Posterior cingulate gyrus (tissue), 11 donors: ENCODE results near the gene GYG1.

Source experiments
- DNase-seq, 10 donors: peaks; one replicate each; pipeline versions ENCODE4 v3.0.0 to v3.0.0-alpha.2; 2020 to 2021; ENCODE audit warnings: mixed read lengths in 3 of 10
- intact Hi-C: fragments of 100-400 bp; cut with DNase I; formaldehyde crosslinking; loops from one replicate; pipeline ENCODE4 v1.15.1; 2023

The GYG1 gene

DNA sequence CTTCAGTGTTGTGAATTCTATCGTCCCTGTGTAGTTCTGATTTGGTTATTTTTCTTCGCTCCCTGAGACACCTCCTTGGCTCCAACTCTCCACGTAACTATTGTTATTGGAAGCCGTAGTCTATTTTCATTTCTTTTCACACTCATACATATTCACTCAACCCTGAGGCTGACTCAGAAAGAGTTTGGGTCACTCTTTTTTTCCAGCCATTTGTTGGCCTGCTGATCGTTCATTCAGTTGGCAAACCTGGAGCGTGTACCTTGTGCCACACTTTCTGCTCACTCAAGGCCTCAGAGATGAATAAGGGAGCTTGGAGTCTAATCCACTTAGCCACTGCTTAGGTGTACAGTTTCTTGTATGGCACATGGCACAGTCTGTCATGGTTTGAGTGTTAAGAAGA, 22.4 kb downstream of the GYG1 start:
- intact Hi-C loops, result no loop called here

DNA sequence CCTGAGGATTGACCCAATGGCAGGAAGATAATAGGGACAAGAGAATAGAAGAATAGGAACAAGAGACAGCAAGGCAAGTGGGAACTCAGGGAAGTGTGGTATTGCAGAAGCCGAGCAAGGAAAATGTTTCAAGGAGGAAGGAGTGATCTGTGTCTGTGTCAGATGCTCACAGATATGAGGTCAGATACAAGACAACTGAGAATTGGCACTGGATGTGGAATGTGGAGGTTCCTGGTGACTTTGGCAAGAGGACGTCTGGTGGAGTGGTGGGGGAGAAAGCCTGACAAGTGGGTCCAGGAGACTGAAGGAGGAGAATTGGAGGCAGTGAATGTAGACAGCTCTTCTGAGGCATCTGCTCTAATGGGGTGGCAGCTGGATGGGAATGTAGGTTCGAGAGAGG, 24.1 kb downstream of the GYG1 start:
- DNase-seq, result no peak
- intact Hi-C loops, result no loop called here

More for the DNA sequence above, 22.4 kb downstream of the GYG1 start:
- no peak for DNase-seq

- intact Hi-C loops, result no loop called here
- DNase-seq, result no peak
These were observed 24.9 kb downstream of the GYG1 start for GRCh38 chr3:149016242-149016641.

DNA sequence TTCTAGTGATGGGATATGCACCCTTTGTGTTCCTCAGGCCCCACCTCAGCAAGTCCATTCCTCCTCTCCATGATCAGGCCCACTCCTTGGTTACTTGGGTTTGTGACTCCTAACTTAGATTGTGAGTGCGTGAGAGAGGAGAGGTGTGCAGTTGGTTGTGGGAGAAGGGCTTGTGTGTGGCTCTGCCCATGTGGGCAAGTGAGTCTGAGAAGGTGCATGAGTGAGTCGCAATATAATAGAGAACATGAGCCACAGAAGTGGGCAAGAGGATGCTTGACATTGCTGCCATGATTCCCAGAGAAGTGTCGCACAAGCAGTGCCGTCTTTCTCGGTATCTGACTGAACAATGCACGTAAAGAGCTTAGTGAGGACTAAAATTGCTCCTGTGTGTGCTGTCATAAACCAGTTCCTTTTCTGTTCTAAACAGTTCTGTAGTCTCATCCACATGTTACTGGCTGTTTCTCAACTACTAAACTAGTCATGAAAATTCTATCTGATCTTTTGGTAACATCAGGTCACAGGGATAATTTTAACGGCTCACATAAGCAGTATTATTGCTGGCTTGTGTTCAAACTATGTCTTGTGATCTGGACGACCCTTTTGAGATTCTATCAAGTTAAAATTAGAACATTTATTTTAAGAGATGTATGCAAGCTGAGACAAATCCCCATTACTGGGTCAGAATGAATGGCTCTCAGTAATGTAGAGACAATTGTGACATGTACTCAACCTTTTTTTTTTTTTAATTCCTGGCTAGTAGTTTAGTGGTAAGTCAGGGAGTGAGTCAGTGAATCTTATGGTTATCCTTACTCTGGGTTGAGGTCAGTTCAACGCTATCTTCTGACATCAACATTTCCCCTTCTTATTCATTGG, 25.6 kb downstream of the GYG1 start:
- intact Hi-C loops, result no loop called here
- no peak for DNase-seq

GRCh38 chr3:149018247-149018646, 26.9 kb downstream of the GYG1 start:
- intact Hi-C loops, result no loop called here
- no peak for DNase-seq

GRCh38 chr3:149019580-149019979, 28.2 kb downstream of the GYG1 start:
- intact Hi-C loops, result no loop called here
- no peak for DNase-seq

GRCh38 chr3:149020196-149020838, 29.0 kb downstream of the GYG1 start:
- no peak for DNase-seq

DNA sequence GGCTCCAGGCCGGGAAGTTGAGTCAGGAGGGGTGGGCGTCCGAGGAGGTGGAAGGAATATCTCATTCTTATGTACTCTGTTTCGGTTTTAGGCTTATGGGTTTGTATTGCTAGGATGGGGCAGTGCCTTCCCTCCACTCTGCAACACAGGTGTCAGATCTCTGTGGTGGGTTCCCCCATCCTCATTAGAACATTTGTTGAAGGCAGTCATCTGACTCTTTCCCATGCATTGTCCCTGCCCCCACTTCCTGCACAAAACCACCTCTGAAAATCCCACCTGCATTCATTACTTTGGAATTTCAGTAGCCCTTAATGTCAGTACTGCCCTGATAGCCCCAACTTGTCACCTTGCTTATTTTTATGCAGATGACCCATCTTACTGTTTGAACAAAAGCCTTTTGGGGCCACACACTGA, 29.5 kb downstream of the GYG1 start:
- intact Hi-C loops, result no loop called here
- DNase-seq, result no peak

More at GRCh38 chr3:149020196-149020838, 29.0 kb downstream of the GYG1 start:
- intact Hi-C loops, result no loop called here

- intact Hi-C loops, result no loop called here
- no peak for DNase-seq
These were observed 30.5 kb downstream of the GYG1 start for GRCh38 chr3:149021830-149022229.

DNA sequence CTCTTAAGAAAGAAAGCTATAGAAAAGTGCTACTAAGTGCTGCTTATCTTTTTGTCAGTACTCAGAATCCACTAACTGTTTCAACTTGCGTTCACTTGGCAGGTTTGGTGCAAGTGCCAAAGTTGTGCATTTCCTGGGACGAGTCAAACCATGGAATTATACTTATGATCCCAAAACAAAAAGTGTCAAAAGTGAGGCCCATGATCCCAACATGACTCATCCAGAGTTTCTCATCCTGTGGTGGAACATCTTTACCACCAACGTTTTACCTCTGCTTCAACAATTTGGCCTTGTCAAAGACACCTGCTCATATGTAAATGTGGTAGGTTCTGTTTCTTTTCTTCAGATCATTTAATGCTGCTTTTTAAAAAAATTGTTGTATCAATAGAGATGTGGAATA, 32.6 kb downstream of the GYG1 start:
- no peak for DNase-seq
- intact Hi-C loops, result no loop called here

DNA sequence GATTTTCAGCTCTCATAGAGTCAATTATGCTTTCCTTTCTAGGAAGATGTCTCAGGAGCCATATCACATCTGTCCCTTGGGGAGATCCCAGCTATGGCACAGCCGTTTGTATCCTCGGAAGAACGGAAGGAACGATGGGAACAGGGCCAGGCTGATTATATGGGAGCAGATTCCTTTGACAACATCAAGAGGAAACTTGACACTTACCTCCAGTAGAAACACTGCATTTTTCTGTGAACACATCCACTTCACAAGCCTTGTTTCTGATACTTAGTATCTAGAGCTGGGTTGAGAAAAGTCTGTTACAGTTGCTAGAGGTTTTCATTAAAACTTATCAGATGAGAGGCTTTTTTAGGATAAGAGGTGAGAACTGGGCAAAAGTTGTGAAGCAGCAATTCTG, 35.4 kb downstream of the GYG1 start:
- intact Hi-C loops, result no loop called here
- DNase-seq, result no peak

GRCh38 chr3:149031096-149031495, 39.8 kb downstream of the GYG1 start:
- intact Hi-C loops, result no loop called here
- DNase-seq, result no peak

GRCh38 chr3:149037684-149038083, 46.3 kb downstream of the GYG1 start:
- DNase-seq, result no peak
- intact Hi-C loops, result no loop called here

- intact Hi-C loops, result no loop called here
- DNase-seq, result no peak
These were observed 47.0 kb downstream of the GYG1 start for GRCh38 chr3:149038322-149038721.

- intact Hi-C loops, result no loop called here
- DNase-seq, result no peak
These were observed 51.5 kb downstream of the GYG1 start for GRCh38 chr3:149042789-149043386.

- DNase-seq, result no peak
- intact Hi-C loops, result no loop called here
These were observed 53.2 kb downstream of the GYG1 start for GRCh38 chr3:149044339-149045083.

- no peak for DNase-seq
- intact Hi-C loops, result no loop called here
These were observed 64.2 kb downstream of the GYG1 start for GRCh38 chr3:149055575-149055974.

- DNase-seq, result no peak
- intact Hi-C loops, result no loop called here
These were observed 66.9 kb downstream of the GYG1 start for GRCh38 chr3:149058198-149058597.

DNA sequence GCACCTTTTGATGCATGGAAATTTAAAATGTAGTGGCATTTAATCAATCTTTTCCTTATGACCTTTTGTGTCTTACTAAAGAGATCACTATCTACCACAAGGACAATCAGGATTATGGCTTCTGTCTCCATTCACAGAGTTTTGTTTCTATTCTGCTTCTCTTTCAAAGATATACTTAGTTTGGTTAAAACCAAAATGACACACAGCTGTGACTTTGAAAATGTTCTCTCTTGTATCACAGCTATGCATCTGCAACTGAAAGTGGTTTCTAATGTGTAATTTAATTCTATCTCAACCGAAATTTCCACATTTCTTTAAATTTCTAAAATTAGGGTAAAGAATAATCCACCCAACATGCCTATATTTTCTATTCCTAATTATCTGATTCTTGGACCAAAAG, 67.3 kb downstream of the GYG1 start:
- DNase-seq, result no peak
- intact Hi-C loops, result no loop called here

DNA sequence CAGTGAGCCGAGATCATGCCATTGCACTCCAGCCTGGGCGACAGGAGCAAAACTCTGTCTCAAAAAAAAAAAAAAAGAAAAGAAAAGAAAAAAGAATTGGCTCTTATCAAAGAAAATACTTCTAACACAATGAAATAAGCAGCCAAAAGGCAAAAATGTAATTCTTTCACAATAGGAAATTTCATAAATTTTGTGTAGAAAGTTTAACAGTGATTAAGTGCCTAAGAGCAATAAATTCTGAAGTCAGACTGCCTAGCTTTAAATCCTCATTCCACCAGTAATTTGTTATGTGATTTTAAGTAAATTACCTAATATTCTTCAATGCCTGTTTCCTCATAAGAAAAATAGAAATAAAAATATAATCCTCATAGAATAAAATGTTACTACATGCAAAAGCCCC, 70.4 kb downstream of the GYG1 start:
- intact Hi-C loops, result no loop called here
- DNase-seq, result no peak

GRCh38 chr3:149067883-149068282, 76.5 kb downstream of the GYG1 start:
- DNase-seq, result no peak
- intact Hi-C loops, result no loop called here
